Breast epithelium (tissue), 3 donors: ENCODE results near the gene FXYD1.

Experiments
- POLR2AphosphoS5 ChIP-seq, 3 donors: sonication (generic); formaldehyde crosslinking; IDR thresholded peaks; one replicate each; pipeline ENCODE4 v1.6.1; 2017; ENCODE audit warnings: antibody characterized with exemption in 3 of 3
- TF ChIP-seq, protein P1 (sequence below), 3 donors: fragments of 450-650 bp; IDR thresholded peaks; one replicate each; pipeline ENCODE4 v1.5.1; 2016 to 2017; ENCODE audit warnings: antibody characterized with exemption in 3 of 3, mild to moderate bottlenecking in 3 of 3, moderate library complexity in 3 of 3

DNA sequence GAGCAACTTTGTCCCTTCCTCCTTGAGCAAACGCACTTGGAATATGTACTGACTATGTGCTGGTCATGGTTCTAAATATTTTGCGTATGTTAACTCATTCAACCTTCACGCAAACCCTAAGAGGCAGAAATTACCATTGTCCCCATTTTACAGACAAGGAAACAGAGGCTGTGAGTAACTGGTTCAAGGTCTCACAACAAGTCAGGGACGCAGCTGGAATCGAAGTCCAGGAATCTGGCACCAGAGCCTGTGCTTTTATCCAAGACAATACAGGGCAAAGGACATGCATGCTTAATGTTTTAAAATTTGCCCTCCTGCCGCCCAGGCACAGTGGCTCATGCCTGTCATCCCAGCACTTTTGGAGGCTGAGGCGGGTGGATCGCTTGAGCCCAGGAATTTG, 21.0 kb downstream of the FXYD1 start:
- TF ChIP-seq, protein P1, sequence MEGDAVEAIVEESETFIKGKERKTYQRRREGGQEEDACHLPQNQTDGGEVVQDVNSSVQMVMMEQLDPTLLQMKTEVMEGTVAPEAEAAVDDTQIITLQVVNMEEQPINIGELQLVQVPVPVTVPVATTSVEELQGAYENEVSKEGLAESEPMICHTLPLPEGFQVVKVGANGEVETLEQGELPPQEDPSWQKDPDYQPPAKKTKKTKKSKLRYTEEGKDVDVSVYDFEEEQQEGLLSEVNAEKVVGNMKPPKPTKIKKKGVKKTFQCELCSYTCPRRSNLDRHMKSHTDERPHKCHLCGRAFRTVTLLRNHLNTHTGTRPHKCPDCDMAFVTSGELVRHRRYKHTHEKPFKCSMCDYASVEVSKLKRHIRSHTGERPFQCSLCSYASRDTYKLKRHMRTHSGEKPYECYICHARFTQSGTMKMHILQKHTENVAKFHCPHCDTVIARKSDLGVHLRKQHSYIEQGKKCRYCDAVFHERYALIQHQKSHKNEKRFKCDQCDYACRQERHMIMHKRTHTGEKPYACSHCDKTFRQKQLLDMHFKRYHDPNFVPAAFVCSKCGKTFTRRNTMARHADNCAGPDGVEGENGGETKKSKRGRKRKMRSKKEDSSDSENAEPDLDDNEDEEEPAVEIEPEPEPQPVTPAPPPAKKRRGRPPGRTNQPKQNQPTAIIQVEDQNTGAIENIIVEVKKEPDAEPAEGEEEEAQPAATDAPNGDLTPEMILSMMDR (IDR thresholded peaks at IDR 0.05): no peak
- TF ChIP-seq POLR2AphosphoS5 (IDR thresholded peaks at IDR 0.05): no peak
